HepG2 (cell line): Measurements from ENCODE around the gene BCAS1. TPM values are rescaled to one million over a fixed set of nuclear protein-coding genes. Genes with fewer than 3 reads are reported as not detected.

Source experiments
- AHR ChIP-seq: IDR thresholded peaks from 2 replicates; pipeline ENCODE4 v1.6.1; 2018; ENCODE audit warnings: missing genetic modification reagents, missing compliant biosample characterization
- ATRX ChIP-seq: sonication (generic); formaldehyde crosslinking; IDR thresholded peaks from 2 replicates; pipeline ENCODE4 v1.4.0; 2020; ENCODE audit warnings: missing genetic modification reagents, borderline replicate concordance
- BCL3 ChIP-seq: sonication (generic); formaldehyde crosslinking; IDR thresholded peaks from 2 replicates; pipeline ENCODE4 v1.5.1; 2020; ENCODE audit warnings: mild to moderate bottlenecking, missing genetic modification reagents, moderate library complexity
- FOXK1 ChIP-seq: sonication (generic); formaldehyde crosslinking; IDR thresholded peaks from 2 replicates; pipeline ENCODE4 v1.4.0; 2020; ENCODE audit warnings: low read depth, missing genetic modification reagents, borderline replicate concordance
- GMEB2 ChIP-seq: IDR thresholded peaks from 2 replicates; pipeline ENCODE4 v1.6.1; 2016; ENCODE audit warnings: missing biosample characterization, missing genetic modification reagents, low read depth
- HBP1 ChIP-seq: IDR thresholded peaks from 2 replicates; pipeline ENCODE4 v1.6.1; 2016; ENCODE audit warnings: low read depth, control low read depth
- HNF4G ChIP-seq, 2 experiments: sonication (generic) in 1 of 2; formaldehyde crosslinking in 1 of 2; IDR thresholded peaks; 2 replicates each; pipeline versions ENCODE4 v1.4.0 to v1.6.1; 2011 to 2020; ENCODE audit warnings: borderline replicate concordance in 2 of 2, low read depth in 2 of 2, mild to moderate bottlenecking in 2 of 2, low read length in 1 of 2, missing genetic modification reagents in 1 of 2, moderate library complexity in 1 of 2
- IRF1 ChIP-seq: sonication (generic); formaldehyde crosslinking; IDR thresholded peaks from 2 replicates; pipeline ENCODE4 v1.4.0; 2020; ENCODE audit warnings: low read depth, mild to moderate bottlenecking, missing genetic modification reagents
- ISX ChIP-seq: sonication (generic); formaldehyde crosslinking; conservative IDR thresholded peaks from 2 replicates; pipeline ENCODE4 v1.5.0; 2020; ENCODE audit warnings: missing genetic modification reagents
- KLF11 ChIP-seq: IDR thresholded peaks from 2 replicates; pipeline ENCODE4 v1.6.1; 2016; ENCODE audit warnings: missing compliant biosample characterization
- PHF21A ChIP-seq: sonication (generic); formaldehyde crosslinking; IDR thresholded peaks from 2 replicates; pipeline ENCODE4 v1.5.0; 2020; ENCODE audit warnings: mild to moderate bottlenecking, missing genetic modification reagents
- POGK ChIP-seq: sonication (generic); formaldehyde crosslinking; conservative IDR thresholded peaks from 2 replicates; pipeline ENCODE4 v1.8.0; 2022; ENCODE audit warnings: mild to moderate bottlenecking, moderate library complexity, missing genetic modification reagents
- POLR2A ChIP-seq, 2 experiments: IDR thresholded peaks; 2 replicates each; pipeline ENCODE4 v1.6.1; 2011; ENCODE audit warnings: low read depth in 2 of 2, low read length in 2 of 2, mild to moderate bottlenecking in 1 of 2, moderate library complexity in 1 of 2; ENCODE audit not compliant: insufficient read depth in 1 of 2
- POLR2G ChIP-seq: fragments of 200-400 bp; formaldehyde crosslinking; IDR thresholded peaks from 2 replicates; pipeline ENCODE4 v1.6.1; 2018; ENCODE audit warnings: mild to moderate bottlenecking, low read depth, low read length, moderate library complexity
- SALL2 ChIP-seq: sonication (generic); formaldehyde crosslinking; IDR thresholded peaks from 2 replicates; pipeline ENCODE4 v1.8.1; 2023; ENCODE audit warnings: mild to moderate bottlenecking, missing genetic modification reagents, inconsistent platforms
- SMC3 ChIP-seq: IDR thresholded peaks from 2 replicates; pipeline ENCODE4 v1.6.1; 2011; ENCODE audit warnings: low read length, improper control_type of control experiment
- SP5 ChIP-seq: IDR thresholded peaks from 2 replicates; pipeline ENCODE4 v1.6.1; 2016; ENCODE audit warnings: low read depth, borderline replicate concordance
- SRSF4 ChIP-seq: fragments of 200-400 bp; formaldehyde crosslinking; IDR thresholded peaks from one replicate; pipeline ENCODE4 v1.6.1; 2018; ENCODE audit warnings: mild to moderate bottlenecking, low read depth, low read length, moderate library complexity; ENCODE audit not compliant: poor library complexity, severe bottlenecking
- TFDP1 ChIP-seq: IDR thresholded peaks from 2 replicates; pipeline ENCODE4 v1.6.1; 2016; ENCODE audit warnings: missing compliant biosample characterization, missing genetic modification reagents, borderline replicate concordance
- polyA plus RNA-seq, 8 experiments: library from polyadenylated mRNA; depleted of rRNA in 3 of 8; stranded (reverse) in 7 of 8; unstranded in 1 of 8; fragments of >200 nt; fragmentation: Illumina TruSeq in 4 of 8; extraction: Trizol in 4 of 8; gene quantifications; 2 replicates each; pipeline versions ENCODE4 v1.2.1 to v1.2.3, GENCODE V29; 2011 to 2016; ENCODE audit warnings: low read depth in 4 of 8, missing spikeins in 1 of 8, mixed read lengths in 1 of 8; ENCODE audit not compliant: insufficient read depth in 1 of 8
- total RNA-seq, 5 experiments: library from RNA; depleted of rRNA; stranded (reverse); fragments of >200 nt; fragmentation: Illumina TruSeq; extraction: Trizol; gene quantifications; 2 replicates each; pipeline ENCODE4 v1.2.3, GENCODE V29; 2016; ENCODE audit warnings: low read depth in 1 of 5

BCAS1 gene
- total and polyA plus RNA-seq, 2 of the 13 experiments (the other 11 are each of a cell fraction or from before 2014, with no cell fraction given): 0.55 to 0.91 TPM

GRCh38 chr20:54103762-54104600 lies 33.6 kb upstream of the BCAS1 start (continued):
- peak; percentile 91 for TF ChIP-seq POGK (CRISPR knock-in tag)
- no peak for TF ChIP-seq ISX (CRISPR knock-in tag)
- peak; percentile 39; the same call in 1 of the 2 replicates for TF ChIP-seq POLR2G
- TF ChIP-seq ATRX (CRISPR knock-in tag): no peak; the same call in 1 of the 2 replicates
- TF ChIP-seq FOXK1 (CRISPR knock-in tag): peak; percentile 100
- TF ChIP-seq AHR (CRISPR knock-in tag): peak; percentile 88; the same call in 1 of the 2 replicates
- TF ChIP-seq POLR2A (IDR thresholded peaks at IDR 0.05; ENCODE audit: insufficient read depth in 1 of 2, low read depth in 2 of 2, low read length in 2 of 2): peak in 1 of 2 experiments; percentile 59; a peak in 2 of 4 replicates
- TF ChIP-seq HBP1 (CRISPR knock-in tag): peak; percentile 99
- peak; percentile 82; the same call in 1 of the 2 replicates for TF ChIP-seq BCL3 (CRISPR knock-in tag)
- TF ChIP-seq GMEB2 (CRISPR knock-in tag): no peak
- peak; percentile 96 for TF ChIP-seq PHF21A (CRISPR knock-in tag)
- TF ChIP-seq SMC3: peak; percentile 77
- peak; percentile 89 for TF ChIP-seq SALL2 (CRISPR knock-in tag)
- no peak for TF ChIP-seq IRF1 (CRISPR knock-in tag)
- TF ChIP-seq TFDP1 (CRISPR knock-in tag): peak; percentile 22; the same call in 1 of the 2 replicates
- peak; percentile 57; the same call in 1 of the 2 replicates for TF ChIP-seq SP5 (CRISPR knock-in tag)
- TF ChIP-seq SRSF4: no peak
- peak; percentile 99 for TF ChIP-seq HNF4G (IDR thresholded peaks at IDR 0.05; ENCODE audit: borderline replicate concordance, low read depth, low read length)
- peak; percentile 100 for TF ChIP-seq HNF4G (CRISPR knock-in tag; IDR thresholded peaks at IDR 0.05; ENCODE audit: borderline replicate concordance, low read depth)
- peak; percentile 65; the same call in 1 of the 2 replicates for TF ChIP-seq KLF11 (CRISPR knock-in tag)
